Panc1 (cell line): Measurements from ENCODE around the gene TMEM179B. TPM values are rescaled to one million over a fixed set of nuclear protein-coding genes. Genes with fewer than 3 reads are reported as not detected.
A peak's percentile ranks its signal among the peaks of the same experiment; 100 is the strongest.

Experiments
- ATAC-seq: fragments of 200-7000 bp; cut with Tn5 transposase; 2 replicates; pipeline ENCODE4 v1.9.1; 2020; ENCODE audit warnings: mild to moderate bottlenecking, moderate library complexity
- BruUV-seq: library from RNA; stranded (reverse); fragments of 400-500 nt; replicated peaks from 2 replicates; lab custom pipeline; 2021; lab: Mats Ljungman, UMichigan
- CTCF ChIA-PET: fragments of 300-600 bp; sonication (Branson Sonifier 250); formaldehyde crosslinking; loops from one replicate; lab custom pipeline; 2022; ENCODE audit warnings: antibody characterized with exemption; lab: Charles Lee
- POLR2A ChIA-PET: fragments of 300-600 bp; sonication (Branson Sonifier 250); formaldehyde crosslinking; loops from one replicate; lab custom pipeline; 2022; ENCODE audit warnings: antibody characterized with exemption; lab: Charles Lee
- DNase-seq: peaks from one replicate; pipeline ENCODE4 v3.0.0-alpha.2; 2010; ENCODE audit warnings: low read depth, low spot score
- H3K27ac ChIP-seq: 2 replicates; pipeline ENCODE4 v1.5.1; 2011; ENCODE audit warnings: mild to moderate bottlenecking, low read length, inconsistent platforms
- H3K27me3 ChIP-seq: fragments of 200-500 bp; sonication (Bioruptor generic); 2 replicates; pipeline ENCODE4 v1.6.0; 2014; ENCODE audit warnings: low read length, inconsistent platforms; ENCODE audit not compliant: control insufficient read depth, insufficient read depth
- H3K36me3 ChIP-seq: fragments of 200-500 bp; sonication (Bioruptor generic); 2 replicates; pipeline ENCODE4 v1.5.1; 2014; ENCODE audit warnings: inconsistent platforms, mild to moderate bottlenecking, low read length, moderate library complexity; ENCODE audit not compliant: control insufficient read depth, insufficient read depth
- H3K4me1 ChIP-seq: 2 replicates; pipeline ENCODE4 v1.5.1; 2011; ENCODE audit warnings: inconsistent platforms, mild to moderate bottlenecking, low read length, moderate library complexity; ENCODE audit not compliant: control insufficient read depth, insufficient read depth
- H3K4me3 ChIP-seq, 2 experiments: 2 replicates each; pipeline ENCODE4 v1.5.1; 2011 to 2012; ENCODE audit warnings: low read depth in 2 of 2, low read length in 2 of 2, mild to moderate bottlenecking in 2 of 2, inconsistent platforms in 1 of 2, moderate library complexity in 1 of 2
- H3K9me3 ChIP-seq: fragments of 200-500 bp; sonication (Bioruptor generic); 2 replicates; pipeline ENCODE4 v1.5.1; 2014; ENCODE audit warnings: low read depth, mild to moderate bottlenecking, inconsistent platforms, low read length, moderate library complexity; ENCODE audit not compliant: control insufficient read depth, insufficient read depth
- CTCF ChIP-seq: fragments of 450-650 bp; IDR thresholded peaks from 2 replicates; pipeline ENCODE4 v1.5.1; 2017; ENCODE audit warnings: mild to moderate bottlenecking
- POLR2AphosphoS5 ChIP-seq: IDR thresholded peaks from 2 replicates; pipeline ENCODE4 v1.6.1; 2012; ENCODE audit warnings: mild to moderate bottlenecking, low read depth, low read length, moderate library complexity
- SIN3A ChIP-seq: IDR thresholded peaks from 2 replicates; pipeline ENCODE4 v1.6.1; 2012; ENCODE audit warnings: low read depth, mild to moderate bottlenecking, low read length, moderate library complexity, borderline replicate concordance; ENCODE audit not compliant: insufficient read depth
- TCF7L2 ChIP-seq: IDR thresholded peaks from 2 replicates; pipeline ENCODE4 v1.6.1; 2011; ENCODE audit warnings: mild to moderate bottlenecking, low read depth, low read length, inconsistent platforms
- in situ Hi-C: cut with HindIII; loops from 2 replicates; pipeline ENCODE4 v1.10.0; 2016; ENCODE audit warnings: low sequenced_read_pairs, low pct_unique_long_range_greater_than_20kb
- intact Hi-C: fragments of 100-400 bp; cut with micrococcal nuclease; formaldehyde crosslinking; loops from one replicate; pipeline ENCODE4 v1.10.0; 2022; ENCODE audit not compliant: unreplicated experiment
- microRNA-seq: library from miRNA; unstranded; fragments of <30 nt; microRNA quantifications from one replicate; pipeline ENCODE4 v1.1.0, GENCODE V29; 2020; ENCODE audit not compliant: unreplicated experiment
- total RNA-seq: library from RNA; stranded (reverse); gene quantifications from one replicate; pipeline ENCODE4 v1.2.1, GENCODE V29; 2021; ENCODE audit not compliant: unreplicated experiment
- TF ChIP-seq, protein P1 (sequence below), 2 experiments: IDR thresholded peaks; 2 replicates each; pipeline ENCODE4 v1.6.1; 2011 to 2012; ENCODE audit warnings: low read depth in 2 of 2, control low read depth in 1 of 2, low read length in 1 of 2, mild to moderate bottlenecking in 1 of 2, moderate library complexity in 1 of 2; ENCODE audit not compliant: insufficient read depth in 1 of 2

The TMEM179B gene
- total RNA-seq, 1 experiment from 2014 or later: 50.9 TPM

- TF ChIP-seq POLR2AphosphoS5 (peak; percentile 94), TCF7L2 (peak; percentile 70; the same call in 1 of the 2 replicates), SIN3A (peak; percentile 84; the same call in 1 of the 2 replicates), CTCF (no peak)
- TF ChIP-seq, protein P1, sequence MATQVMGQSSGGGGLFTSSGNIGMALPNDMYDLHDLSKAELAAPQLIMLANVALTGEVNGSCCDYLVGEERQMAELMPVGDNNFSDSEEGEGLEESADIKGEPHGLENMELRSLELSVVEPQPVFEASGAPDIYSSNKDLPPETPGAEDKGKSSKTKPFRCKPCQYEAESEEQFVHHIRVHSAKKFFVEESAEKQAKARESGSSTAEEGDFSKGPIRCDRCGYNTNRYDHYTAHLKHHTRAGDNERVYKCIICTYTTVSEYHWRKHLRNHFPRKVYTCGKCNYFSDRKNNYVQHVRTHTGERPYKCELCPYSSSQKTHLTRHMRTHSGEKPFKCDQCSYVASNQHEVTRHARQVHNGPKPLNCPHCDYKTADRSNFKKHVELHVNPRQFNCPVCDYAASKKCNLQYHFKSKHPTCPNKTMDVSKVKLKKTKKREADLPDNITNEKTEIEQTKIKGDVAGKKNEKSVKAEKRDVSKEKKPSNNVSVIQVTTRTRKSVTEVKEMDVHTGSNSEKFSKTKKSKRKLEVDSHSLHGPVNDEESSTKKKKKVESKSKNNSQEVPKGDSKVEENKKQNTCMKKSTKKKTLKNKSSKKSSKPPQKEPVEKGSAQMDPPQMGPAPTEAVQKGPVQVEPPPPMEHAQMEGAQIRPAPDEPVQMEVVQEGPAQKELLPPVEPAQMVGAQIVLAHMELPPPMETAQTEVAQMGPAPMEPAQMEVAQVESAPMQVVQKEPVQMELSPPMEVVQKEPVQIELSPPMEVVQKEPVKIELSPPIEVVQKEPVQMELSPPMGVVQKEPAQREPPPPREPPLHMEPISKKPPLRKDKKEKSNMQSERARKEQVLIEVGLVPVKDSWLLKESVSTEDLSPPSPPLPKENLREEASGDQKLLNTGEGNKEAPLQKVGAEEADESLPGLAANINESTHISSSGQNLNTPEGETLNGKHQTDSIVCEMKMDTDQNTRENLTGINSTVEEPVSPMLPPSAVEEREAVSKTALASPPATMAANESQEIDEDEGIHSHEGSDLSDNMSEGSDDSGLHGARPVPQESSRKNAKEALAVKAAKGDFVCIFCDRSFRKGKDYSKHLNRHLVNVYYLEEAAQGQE (IDR thresholded peaks at IDR 0.05; ENCODE audit: insufficient read depth in 1 of 2, low read depth in 2 of 2, low read length in 1 of 2): peak in 1 of 2 experiments; percentile 56; a peak in 1 of 4 replicates
- BruUV-seq: no TSS peak
- no peaks in the 10 kb centered on the region for H3K27me3 ChIP-seq
- H3K9me3 ChIP-seq: no peaks in the 10 kb centered on the region
- intact Hi-C loops (no loop called here), in situ Hi-C loops (no loop called here)
- ChIA-PET POLR2A (interaction anchor here (0.5 to 2.3 kb wide), 6 partner anchors 7 to 89 kb away, joined by 3 to 19 read pairs (median 7); partner anchors contain the start of genes STX5 and TEX54), CTCF (no interaction called here)
- peak; percentile 65 for ATAC-seq
- H3K4me3 ChIP-seq: peak within 1 kb of the TSS; percentile 83 to 98
- peaks cover 5% of the 10 kb centered on the region; the same call in 1 of the 2 replicates for H3K36me3 ChIP-seq
- H3K27ac ChIP-seq: peak within 1 kb of the TSS; percentile 94
- DNase-seq: peak; percentile 72
- peaks cover 12% of the 10 kb centered on the region for H3K4me1 ChIP-seq
These were observed 52.1 kb downstream of the TMEM179B start, which contains the start of gene WDR74 for GRCh38 chr11:62839050-62839945. WDR74 (minus strand) TSS chr11:62839590; CDS start chr11:62839570, 20 bp downstream.

Small RNAs within 50 kb of the gene (microRNA-seq; reads per million reads assigned to microRNA genes)
- gene MIR6514 (3.8 reads per million, percentile 8 among the genes with 10 or more reads in this experiment), gene MIR6748 (not detected)

Other genes with a start within 250 kb of the TMEM179B start
- gene AHNAK, start 240.6 kb upstream of the TMEM179B start, total RNA-seq: 844 TPM
- 1,119 TPM for gene EEF1G, start 213.5 kb upstream of the TMEM179B start, total RNA-seq
- 19.9 TPM for gene TUT1, start 195.9 kb upstream of the TMEM179B start, total RNA-seq
- 163 TPM for gene MTA2, start 185.5 kb upstream of the TMEM179B start, total RNA-seq
- 88.8 TPM for gene EML3, start 174.6 kb upstream of the TMEM179B start, total RNA-seq
- 2.7 TPM for gene ROM1, start 174.1 kb upstream of the TMEM179B start, total RNA-seq
- 68.2 TPM for gene B3GAT3, start 165.4 kb upstream of the TMEM179B start, total RNA-seq
- 415 TPM for gene GANAB, start 140.8 kb upstream of the TMEM179B start, total RNA-seq
- gene INTS5, start 134.1 kb upstream of the TMEM179B start, total RNA-seq: 22.0 TPM
- 96.7 TPM for gene C11orf98, start 122.2 kb upstream of the TMEM179B start, total RNA-seq
- gene CSKMT, start 122.1 kb upstream of the TMEM179B start, total RNA-seq: 36.9 TPM
- 7.4 TPM for gene UQCC3, start 115.7 kb upstream of the TMEM179B start, total RNA-seq
- 15.5 TPM for gene LBHD1, start 115.1 kb upstream of the TMEM179B start, total RNA-seq
- 105 TPM for gene UBXN1, start 108.3 kb upstream of the TMEM179B start, total RNA-seq
- gene LRRN4CL, start 97.9 kb upstream of the TMEM179B start, total RNA-seq: 0.13 TPM
- 82.1 TPM for gene BSCL2, start 80.0 kb upstream of the TMEM179B start, total RNA-seq
- not detected for gene GNG3, start 79.7 kb upstream of the TMEM179B start, total RNA-seq
- gene HNRNPUL2, start 59.9 kb upstream of the TMEM179B start, total RNA-seq: 47.3 TPM
- 39.4 TPM for gene TTC9C, start 58.9 kb upstream of the TMEM179B start, total RNA-seq
- 12.9 TPM for gene ZBTB3, start 33.2 kb upstream of the TMEM179B start, total RNA-seq
- 114 TPM for gene POLR2G, start 25.8 kb upstream of the TMEM179B start, total RNA-seq
- 32.6 TPM for gene TAF6L, start 16.0 kb upstream of the TMEM179B start, total RNA-seq
- gene TMEM223, start 4.6 kb downstream of the TMEM179B start, total RNA-seq: 20.1 TPM
- 56.7 TPM for gene NXF1, start 18.0 kb downstream of the TMEM179B start, total RNA-seq
- gene STX5, start 44.6 kb downstream of the TMEM179B start, total RNA-seq: 31.4 TPM
- not detected for gene TEX54, start 45.4 kb downstream of the TMEM179B start, total RNA-seq
- 62.9 TPM for gene WDR74, start 52.2 kb downstream of the TMEM179B start, total RNA-seq
- gene SLC3A2, start 93.5 kb downstream of the TMEM179B start, total RNA-seq: 184 TPM
- not detected for gene CHRM1, start 134.0 kb downstream of the TMEM179B start, total RNA-seq
- gene SLC22A6, start 197.6 kb downstream of the TMEM179B start, total RNA-seq: not detected
- not detected for gene SLC22A8, start 228.4 kb downstream of the TMEM179B start, total RNA-seq